GM23338 (cell line): ENCODE measurements around the gene TFDP1.

ENCODE experiments used
- CREB1 ChIP-seq: fragments of 250-450 bp; sonication (Bioruptor Pico); IDR thresholded peaks from 2 replicates; pipeline ENCODE4 v1.5.0; 2020; ENCODE audit warnings: low read depth, mild to moderate bottlenecking, moderate library complexity
- CTCF ChIP-seq, 2 experiments: fragments of 200-600 bp in 1 of 2; sonication (generic) in 1 of 2; conservative IDR thresholded peaks; 2 replicates each; pipeline versions ENCODE4 v1.5.1 to v1.6.1; 2016 to 2017; ENCODE audit warnings: antibody characterized with exemption in 2 of 2, low read depth in 2 of 2, mild to moderate bottlenecking in 2 of 2, moderate library complexity in 1 of 2
- EZH2 ChIP-seq: fragments of 200-600 bp; sonication (generic); IDR thresholded peaks from one replicate; pipeline ENCODE4 v1.8.0; 2017; ENCODE audit warnings: antibody characterized with exemption, mild to moderate bottlenecking, low read depth; ENCODE audit not compliant: unreplicated experiment
- JUNB ChIP-seq: IDR thresholded peaks from one replicate; pipeline ENCODE4 v1.6.1; 2016; ENCODE audit warnings: antibody characterized with exemption; ENCODE audit not compliant: unreplicated experiment
- POLR2AphosphoS5 ChIP-seq: IDR thresholded peaks from 2 replicates; pipeline ENCODE4 v1.6.1; 2016; ENCODE audit warnings: antibody characterized with exemption, low read depth

GRCh38 chr13:113657851-113658741, 73.5 kb downstream of the TFDP1 start, which contains the start of gene ATP4B:
- no peak for TF ChIP-seq CTCF (conservative IDR thresholded peaks at IDR 0.05; ENCODE audit: low read depth in 2 of 2)
- TF ChIP-seq JUNB: no peak
- no peak for TF ChIP-seq EZH2
- TF ChIP-seq POLR2AphosphoS5: no peak
- TF ChIP-seq CREB1 (CRISPR knock-in tag): no peak
